HCT116 (cell line): Measurements from ENCODE around the gene RALGPS1. TPM values are rescaled to one million over a fixed set of nuclear protein-coding genes. Genes with fewer than 3 reads are reported as not detected.

Source experiments
- ATAC-seq: fragments of 200-7000 bp; cut with Tn5 transposase; 2 replicates; pipeline ENCODE4 v1.9.1; 2020; ENCODE audit warnings: mild to moderate bottlenecking, moderate library complexity
- BruUV-seq: library from RNA; stranded (reverse); fragments of 400-500 nt; replicated peaks from 2 replicates; lab custom pipeline; 2021; lab: Mats Ljungman, UMichigan
- CTCF ChIA-PET: fragments of 300-600 bp; sonication (Branson Sonifier 250); formaldehyde crosslinking; loops from one replicate; lab custom pipeline; 2021; ENCODE audit warnings: antibody characterized with exemption; lab: Charles Lee
- POLR2A ChIA-PET: fragments of 300-600, 350-600 bp; sonication (Branson Sonifier 250); formaldehyde crosslinking; loops from one replicate; lab custom pipeline; 2021; ENCODE audit warnings: antibody characterized with exemption; lab: Charles Lee
- RAD21 ChIA-PET, 2 experiments: fragments of 300-600 bp; sonication (Branson Sonifier 250); formaldehyde crosslinking; loops; one replicate each; lab custom pipeline; 2023; ENCODE audit warnings: low total read pairs in 2 of 2; ENCODE audit not compliant: uncharacterized antibody in 2 of 2, unreplicated experiment in 2 of 2, low non-redundant PET in 1 of 2; lab: Charles Lee
- DNase-seq: peaks from one replicate; pipeline ENCODE4 v3.0.0-alpha.2; 2010; ENCODE audit warnings: low read depth, low spot score
- H2AFZ ChIP-seq: fragments of 200-600 bp; shearing (Covaris generic), sonication (generic); 2 replicates; pipeline ENCODE4 v1.6.1; 2017; ENCODE audit warnings: low read depth, mixed run types, mixed read lengths, antibody characterized with exemption, low read length; ENCODE audit not compliant: poor library complexity, severe bottlenecking
- H3K27ac ChIP-seq: 2 replicates; pipeline ENCODE4 v1.5.1; 2012; ENCODE audit warnings: low read depth, low read length
- H3K27me3 ChIP-seq: fragments of 200-600 bp; sonication (generic); 2 replicates; pipeline ENCODE4 v1.6.1; 2016; ENCODE audit warnings: mixed run types, low read length, mixed read lengths; ENCODE audit not compliant: insufficient read depth
- H3K36me3 ChIP-seq, 2 experiments: fragments of 200-500 bp in 1 of 2; fragments of 200-600 bp in 1 of 2; sonication (Bioruptor generic) in 1 of 2; sonication (generic) in 1 of 2; 2 replicates each; pipeline versions ENCODE4 v1.5.1 to v1.6.1; 2014 to 2016; ENCODE audit warnings: low read length in 2 of 2, inconsistent platforms in 1 of 2, mixed read lengths in 1 of 2, mixed run types in 1 of 2; ENCODE audit not compliant: insufficient read depth in 2 of 2, control insufficient read depth in 1 of 2
- H3K4me1 ChIP-seq, 2 experiments: fragments of 200-600 bp in 1 of 2; sonication (generic) in 1 of 2; 2 replicates each; pipeline versions ENCODE4 v1.5.1 to v1.6.1; 2012 to 2017; ENCODE audit warnings: low read length in 2 of 2, inconsistent platforms in 1 of 2, mild to moderate bottlenecking in 1 of 2, mixed read lengths in 1 of 2, mixed run types in 1 of 2, moderate library complexity in 1 of 2; ENCODE audit not compliant: insufficient read depth in 2 of 2, control insufficient read depth in 1 of 2
- H3K4me2 ChIP-seq: fragments of 200-600 bp; sonication (generic); 2 replicates; pipeline ENCODE4 v1.6.1; 2017; ENCODE audit warnings: mixed run types, low read length, mixed read lengths
- H3K4me3 ChIP-seq, 2 experiments: fragments of 200-600 bp in 1 of 2; sonication (generic) in 1 of 2; replicated peaks in 1 of 2; 2 replicates each; pipeline ENCODE4 v1.5.1; 2011 to 2016; ENCODE audit warnings: low read length in 2 of 2, control low read depth in 1 of 2, low read depth in 1 of 2, mild to moderate bottlenecking in 1 of 2, mixed read lengths in 1 of 2, mixed run types in 1 of 2
- H3K79me2 ChIP-seq: fragments of 200-600 bp; sonication (generic); 2 replicates; pipeline ENCODE4 v1.6.1; 2017; ENCODE audit warnings: mild to moderate bottlenecking, mixed run types, low read length, moderate library complexity, mixed read lengths; ENCODE audit not compliant: insufficient read depth
- H3K9ac ChIP-seq: fragments of 200-600 bp; sonication (generic); 2 replicates; pipeline ENCODE4 v1.6.1; 2016; ENCODE audit warnings: low read length, mixed read lengths
- H3K9me2 ChIP-seq: fragments of 200-600 bp; sonication (generic), shearing (Covaris generic); 2 replicates; pipeline ENCODE4 v1.6.1; 2017; ENCODE audit warnings: mixed run types, mild to moderate bottlenecking, moderate library complexity; ENCODE audit not compliant: insufficient read depth
- H3K9me3 ChIP-seq, 2 experiments: fragments of 200-500 bp in 1 of 2; fragments of 200-600 bp in 1 of 2; sonication (Bioruptor generic) in 1 of 2; sonication (generic) in 1 of 2; 2 replicates each; pipeline ENCODE4 v1.6.1; 2014 to 2017; ENCODE audit warnings: low read length in 2 of 2, mixed read lengths in 2 of 2, inconsistent platforms in 1 of 2, low read depth in 1 of 2, mild to moderate bottlenecking in 1 of 2, mixed run types in 1 of 2, moderate library complexity in 1 of 2; ENCODE audit not compliant: control insufficient read depth in 1 of 2, insufficient read depth in 1 of 2
- H4K20me1 ChIP-seq: fragments of 200-600 bp; sonication (generic), shearing (Covaris generic); 2 replicates; pipeline ENCODE4 v1.6.1; 2017; ENCODE audit warnings: mixed run types, mild to moderate bottlenecking, moderate library complexity; ENCODE audit not compliant: insufficient read depth
- CEBPB ChIP-seq: IDR thresholded peaks from 2 replicates; pipeline ENCODE4 v1.6.1; 2012; ENCODE audit warnings: low read depth
- CTCF ChIP-seq, 3 experiments: fragments of 200-600 bp in 1 of 3; sonication (generic) in 1 of 3; IDR thresholded peaks in 2 of 3; conservative IDR thresholded peaks in 1 of 3; 2 replicates each; pipeline ENCODE4 v1.5.1; 2012 to 2017; ENCODE audit warnings: low read depth in 2 of 3, low read length in 2 of 3, antibody characterized with exemption in 1 of 3, borderline replicate concordance in 1 of 3, control low read depth in 1 of 3, mild to moderate bottlenecking in 1 of 3, mixed read lengths in 1 of 3, mixed run types in 1 of 3, moderate library complexity in 1 of 3; ENCODE audit not compliant: insufficient read depth in 1 of 3
- EGR1 ChIP-seq: IDR thresholded peaks from 2 replicates; pipeline ENCODE4 v1.6.1; 2012; ENCODE audit warnings: low read depth
- ELF1 ChIP-seq: IDR thresholded peaks from 2 replicates; pipeline ENCODE4 v1.6.1; 2012; ENCODE audit warnings: low read depth, borderline replicate concordance
- EZH2 ChIP-seq: fragments of 200-600 bp; sonication (generic); IDR thresholded peaks from 2 replicates; pipeline ENCODE4 v1.6.1; 2017; ENCODE audit warnings: antibody characterized with exemption, mixed run types
- EZH2phosphoT487 ChIP-seq: fragments of 200-600 bp; IDR thresholded peaks from 2 replicates; pipeline ENCODE4 v1.6.1; 2018; ENCODE audit warnings: antibody characterized with exemption, borderline replicate concordance
- FOSL1 ChIP-seq: IDR thresholded peaks from 2 replicates; pipeline ENCODE4 v1.6.1; 2012; ENCODE audit warnings: low read depth
- MAX ChIP-seq: IDR thresholded peaks from 2 replicates; pipeline ENCODE4 v1.6.1; 2012
- POLR2A ChIP-seq: IDR thresholded peaks from 2 replicates; pipeline ENCODE4 v1.7.0; 2011; ENCODE audit warnings: borderline replicate concordance; ENCODE audit not compliant: insufficient read depth, insufficient read length; ENCODE audit errors: extremely low read depth
- POLR2AphosphoS5 ChIP-seq: IDR thresholded peaks from 2 replicates; pipeline ENCODE4 v1.6.1; 2011; ENCODE audit warnings: mild to moderate bottlenecking, low read depth, low read length, moderate library complexity
- REST ChIP-seq: IDR thresholded peaks from 2 replicates; pipeline ENCODE4 v1.6.1; 2012; ENCODE audit warnings: low read depth
- SP1 ChIP-seq: IDR thresholded peaks from 2 replicates; pipeline ENCODE4 v1.6.1; 2012; ENCODE audit warnings: low read depth
- YY1 ChIP-seq: IDR thresholded peaks from 2 replicates; pipeline ENCODE4 v1.6.1; 2011; ENCODE audit warnings: low read length, low read depth, moderate library complexity, mild to moderate bottlenecking; ENCODE audit not compliant: insufficient replicate concordance; ENCODE audit errors: extremely low read depth
- ZBTB33 ChIP-seq: IDR thresholded peaks from 2 replicates; pipeline ENCODE4 v1.6.1; 2011; ENCODE audit warnings: mild to moderate bottlenecking, low read length, moderate library complexity; ENCODE audit not compliant: insufficient replicate concordance; ENCODE audit errors: extremely low read depth
- ZFX ChIP-seq: fragments of 450-650 bp; IDR thresholded peaks from 2 replicates; pipeline ENCODE4 v1.6.1; 2017
- ZNF274 ChIP-seq: fragments of 200-500 bp; sonication (Bioruptor generic); IDR thresholded peaks from 2 replicates; pipeline ENCODE4 v1.6.1; 2014; ENCODE audit warnings: mild to moderate bottlenecking, low read depth, low read length, inconsistent platforms
- intact Hi-C: fragments of 100-400 bp; cut with micrococcal nuclease; formaldehyde crosslinking; loops from 2 replicates; pipeline ENCODE4 v1.10.0; 2022
- total RNA-seq: library from RNA; stranded (reverse); gene quantifications from one replicate; pipeline ENCODE4 v1.2.1, GENCODE V29; 2021; ENCODE audit not compliant: unreplicated experiment

The RALGPS1 gene
- total RNA-seq, 1 experiment from 2014 or later = 7.6 TPM

GRCh38 chr9:127179633-127180441, 265.3 kb downstream of the RALGPS1 start:
- Histone ChIP-seq H2AFZ (no peak overlapping the region), H3K79me2 (no peaks in the 10 kb centered on the region), H3K4me2 (no peak overlapping the region), H3K27ac (no peak overlapping the region), H4K20me1 (no peaks in the 10 kb centered on the region), H3K4me1 (peaks cover 0 to 4% of the 10 kb centered on the region in 2 experiments; a peak in 1 of 4 replicates), H3K27me3 (no peaks in the 10 kb centered on the region), H3K9me2 (no peaks in the 10 kb centered on the region), H3K9ac (no peak overlapping the region), H3K4me3 (no peak overlapping the region), H3K36me3 (no peaks in the 10 kb centered on the region), H3K9me3 (no peaks in the 10 kb centered on the region)
- no peak for DNase-seq
- intact Hi-C loops = no loop called here
- ChIA-PET CTCF (no interaction called here), RAD21 (no interaction called here), POLR2A (no interaction called here)
- BruUV-seq = no TSS peak
- no peak for ATAC-seq
- TF ChIP-seq POLR2AphosphoS5 (no peak), EZH2 (no peak), MAX (no peak), CEBPB (no peak), POLR2A (no peak), EGR1 (no peak), EZH2phosphoT487 (no peak), YY1 (no peak), ZFX (no peak), CTCF (IDR thresholded peaks at IDR 0.05 in 2 of 3, conservative IDR thresholded peaks at IDR 0.05 in 1 of 3; ENCODE audit: borderline replicate concordance in 1 of 3, insufficient read depth in 1 of 3, low read depth in 2 of 3, low read length in 2 of 3) (no peak), SP1 (no peak), FOSL1 (no peak), ZNF274 (no peak), REST (no peak), ELF1 (no peak), ZBTB33 (no peak)
